GM19324 (cell line): ENCODE measurements around the gene FLACC1.
A peak's percentile ranks its signal among the peaks of the same experiment; 100 is the strongest.
"Not testable (repeated sequence)": the region's sequence is repeated elsewhere in the genome, so short reads cannot be mapped to it uniquely, and the experiment has no call there.

Experiments
- ATAC-seq: cut with Tn5 transposase; IDR thresholded peaks from one replicate; pipeline ENCODE4 v1.9.1; 2021; ENCODE audit warnings: mild to moderate bottlenecking, moderate library complexity; ENCODE audit not compliant: unreplicated experiment, low FRiP score

Gene FLACC1

DNA sequence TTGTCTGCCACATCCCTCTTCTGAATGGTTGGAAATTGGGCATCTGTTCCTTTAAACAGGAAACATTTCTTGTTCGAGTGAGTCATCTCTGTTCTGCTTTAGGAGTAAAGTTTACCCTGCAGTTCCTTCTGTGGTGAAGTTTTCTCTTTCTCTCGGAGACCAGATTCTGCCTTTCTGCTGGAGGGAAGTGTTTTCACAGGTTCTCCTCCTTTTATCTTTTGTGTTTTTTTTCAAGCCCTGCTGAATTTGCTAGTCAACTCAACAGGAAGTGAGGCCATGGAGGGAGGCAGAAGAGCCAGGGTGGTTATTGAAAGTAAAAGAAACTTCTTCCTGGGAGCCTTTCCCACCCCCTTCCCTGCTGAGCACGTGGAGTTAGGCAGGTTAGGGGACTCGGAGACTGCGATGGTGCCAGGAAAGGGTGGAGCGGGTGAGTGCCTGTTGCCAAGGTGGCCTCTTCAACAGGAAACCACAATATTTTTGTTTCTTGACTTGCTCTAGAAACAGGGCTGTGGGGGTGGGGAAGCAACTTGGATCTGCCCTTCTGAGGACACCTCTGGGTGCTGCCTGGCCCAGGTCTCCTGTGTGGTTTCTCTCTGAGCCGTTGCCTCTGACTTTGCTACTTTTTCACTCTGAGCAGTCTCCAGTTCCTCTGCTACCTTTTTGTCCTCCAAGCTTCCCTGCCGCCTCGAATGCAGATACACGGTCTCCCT, 99.0 kb downstream of the FLACC1 start:
- peak; percentile 77 for ATAC-seq

DNA sequence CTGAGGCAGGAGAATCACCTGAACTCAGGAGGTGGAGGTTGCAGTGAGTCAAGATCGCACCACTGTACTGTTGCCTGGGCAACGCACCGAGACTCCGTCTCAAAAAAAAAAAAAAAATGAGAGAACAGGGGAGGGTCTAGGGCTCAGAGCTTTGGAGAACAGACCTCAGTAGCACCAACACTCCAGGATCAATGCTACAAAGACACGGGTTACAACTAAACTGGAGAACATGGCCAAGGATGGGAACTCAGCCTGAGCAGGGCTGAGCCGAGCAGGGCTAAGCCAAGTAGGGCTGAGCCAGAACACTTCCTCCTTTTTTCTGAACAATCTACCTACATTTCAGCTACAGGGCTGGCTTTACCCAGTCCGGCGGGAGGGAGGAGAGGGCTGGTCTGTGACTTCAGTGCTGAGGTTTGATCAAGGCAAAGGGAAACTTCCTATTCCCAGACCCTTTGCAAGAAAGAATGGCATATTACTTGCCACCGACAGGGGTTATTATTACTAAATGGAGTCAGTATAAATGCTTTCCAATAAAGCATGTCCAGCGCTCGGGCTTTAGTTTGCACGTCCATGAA, 99.7 kb downstream of the FLACC1 start:
- peak; percentile 53 for ATAC-seq

DNA sequence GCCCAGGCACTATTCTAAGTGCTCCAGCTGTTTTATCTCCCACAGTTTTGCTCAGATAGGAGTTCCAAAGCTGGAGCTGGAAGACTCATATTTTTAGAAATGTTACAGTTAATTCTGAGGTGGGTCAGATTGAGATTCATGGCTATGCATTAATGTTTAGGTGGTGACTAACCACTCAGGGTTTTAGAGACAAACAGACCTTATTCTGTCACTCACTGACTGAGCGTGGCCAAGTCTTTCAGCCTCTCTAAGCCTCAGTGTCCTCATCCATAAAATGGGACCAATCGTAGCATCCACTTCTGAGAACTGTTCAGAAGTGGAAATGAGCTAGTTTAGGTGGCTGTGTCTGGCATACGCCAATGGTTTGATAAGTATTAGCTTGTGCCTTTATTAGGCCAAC, 101.1 kb downstream of the FLACC1 start:
- ATAC-seq = no peak

DNA sequence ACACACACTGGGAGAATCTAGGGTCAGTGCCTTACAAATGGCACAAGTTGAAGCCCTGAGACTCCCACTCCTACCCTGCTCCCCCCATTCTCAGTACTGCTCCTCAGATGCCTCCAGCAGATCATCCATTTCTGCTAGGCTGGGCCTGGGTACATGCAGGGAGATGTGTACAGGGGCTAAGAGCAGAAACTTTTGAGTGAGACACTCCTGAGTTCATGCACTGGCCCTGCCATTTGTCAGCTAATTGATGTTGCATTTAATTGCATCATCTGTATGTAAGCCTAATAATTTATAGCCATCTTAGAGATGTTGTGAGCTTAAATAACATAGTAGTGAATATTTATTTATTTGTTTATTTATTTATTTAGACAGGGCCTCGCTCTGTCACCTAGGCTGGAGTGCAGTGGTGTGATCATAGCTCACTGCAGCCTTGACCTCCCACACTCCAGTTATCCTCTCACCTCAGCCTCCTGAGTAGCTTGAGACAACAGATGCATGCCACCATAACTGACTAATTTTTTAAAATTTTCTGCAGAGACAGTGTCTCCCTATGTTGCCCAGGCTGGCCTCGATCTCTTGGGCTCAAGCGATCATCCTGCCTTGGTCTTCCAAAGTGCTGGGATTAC, 101.6 kb downstream of the FLACC1 start:
- no peak for ATAC-seq

DNA sequence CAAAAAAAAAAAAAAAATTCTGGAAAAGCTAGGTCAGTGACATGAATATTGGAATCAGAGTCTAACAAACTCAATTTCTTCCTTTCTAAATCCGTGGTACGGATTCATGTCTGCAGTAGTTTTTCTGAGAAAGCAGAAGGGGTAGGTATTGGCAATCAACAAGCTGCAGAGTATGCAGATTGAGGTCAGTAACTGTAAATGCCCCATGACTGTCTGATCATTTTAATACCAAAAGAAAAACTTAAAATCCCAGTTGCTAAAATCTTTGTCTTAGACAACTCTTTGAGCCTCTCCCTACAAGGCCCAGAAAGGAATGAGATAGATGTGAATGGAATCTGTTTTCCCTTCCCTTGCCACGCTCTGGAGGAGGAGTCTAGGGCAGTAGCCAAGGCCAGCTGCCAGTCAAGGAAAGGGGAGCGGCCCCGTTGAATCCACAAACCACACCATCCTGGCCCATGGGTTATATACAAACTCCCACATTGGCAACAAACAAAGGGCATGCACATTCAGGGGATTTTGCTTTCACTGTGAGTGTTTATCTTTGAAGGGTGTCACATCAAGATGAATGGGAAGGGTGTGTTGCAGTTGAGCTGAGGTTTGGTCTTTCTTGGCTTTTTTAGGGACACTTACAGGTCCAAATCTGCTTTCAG, 102.9 kb downstream of the FLACC1 start:
- ATAC-seq = no peak

DNA sequence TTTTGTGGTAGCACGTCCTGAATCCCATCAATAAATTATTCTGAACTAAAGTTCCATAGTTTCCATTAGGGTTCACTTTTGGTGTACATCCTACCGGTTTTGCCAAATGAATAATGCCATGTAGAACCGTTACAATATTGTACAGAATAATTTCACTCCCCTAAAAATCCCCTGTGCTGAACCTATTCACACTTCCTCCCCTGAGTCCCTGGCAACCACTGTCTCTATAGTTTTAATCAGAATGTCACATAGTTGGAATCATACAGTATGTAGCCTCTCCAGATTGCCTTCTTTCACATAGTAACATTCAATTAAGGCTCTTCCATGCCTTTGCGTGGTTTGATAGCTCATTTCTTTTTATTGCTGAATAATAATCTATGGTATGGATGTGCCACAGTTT, 106.4 kb downstream of the FLACC1 start:
- ATAC-seq = no peak

DNA sequence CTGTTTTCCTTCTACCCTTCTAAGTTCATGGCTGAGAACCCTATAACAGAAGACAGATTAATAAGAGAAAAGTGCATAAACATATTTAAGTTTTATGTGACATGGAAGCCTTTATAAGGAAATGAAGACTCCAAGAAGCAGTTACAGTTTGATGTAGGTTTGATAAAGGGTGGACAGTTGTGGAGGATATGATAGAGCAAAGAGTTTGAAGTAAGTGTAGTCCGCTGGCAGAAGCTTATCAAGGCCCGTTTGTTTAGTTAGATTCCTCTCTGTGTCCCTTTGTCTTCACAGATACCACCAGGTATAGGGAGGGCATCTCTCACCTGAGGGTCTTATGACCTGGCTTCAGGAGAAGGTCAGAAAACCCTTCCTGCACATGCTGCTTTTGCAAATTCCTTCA, 107.3 kb downstream of the FLACC1 start:
- no peak for ATAC-seq

DNA sequence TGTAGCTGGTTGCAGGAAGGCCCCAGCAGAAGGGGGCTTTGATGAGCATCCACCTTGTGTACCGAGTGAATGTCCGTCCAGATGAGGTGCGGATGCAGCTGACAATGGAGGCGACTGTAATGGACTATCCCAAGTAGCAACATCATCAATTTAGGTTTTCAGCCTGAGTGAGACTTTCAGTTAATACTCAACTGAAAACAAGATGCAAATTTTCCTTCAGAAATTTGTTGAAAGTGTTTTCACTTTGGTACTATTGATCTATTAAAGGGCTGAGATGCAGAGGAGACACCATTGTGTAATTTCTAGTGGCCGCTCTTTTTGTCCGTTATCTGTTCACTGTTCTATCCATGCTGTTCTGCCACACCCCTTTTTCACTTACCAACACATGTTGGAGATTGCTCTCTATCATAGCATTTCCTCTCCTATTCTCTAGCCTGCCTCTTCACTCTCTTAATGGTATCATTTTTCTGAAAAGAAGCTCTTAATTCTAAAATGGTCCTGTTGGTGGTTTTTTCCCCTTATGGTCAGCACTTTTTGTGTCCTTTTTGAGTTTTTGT, 108.8 kb downstream of the FLACC1 start:
- no peak for ATAC-seq

DNA sequence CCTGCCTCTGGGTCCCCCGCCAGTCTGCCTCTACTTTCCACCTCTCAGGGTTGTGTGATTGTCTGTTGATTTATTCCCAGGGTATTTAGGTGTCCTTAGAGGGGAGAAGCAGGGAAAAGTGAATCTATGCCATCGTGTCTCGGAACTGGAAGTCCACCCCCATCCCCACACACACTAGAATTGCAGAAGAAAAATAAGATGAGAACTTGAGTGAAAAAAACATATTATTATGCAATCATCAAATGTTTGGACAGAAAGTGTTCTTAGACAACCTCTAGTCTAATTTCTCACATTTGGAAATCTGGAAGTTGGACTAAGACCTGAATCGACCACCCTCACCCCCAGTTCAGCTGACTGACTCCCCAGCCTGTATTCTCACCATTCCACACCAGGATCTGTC, 110.9 kb downstream of the FLACC1 start:
- no peak for ATAC-seq

DNA sequence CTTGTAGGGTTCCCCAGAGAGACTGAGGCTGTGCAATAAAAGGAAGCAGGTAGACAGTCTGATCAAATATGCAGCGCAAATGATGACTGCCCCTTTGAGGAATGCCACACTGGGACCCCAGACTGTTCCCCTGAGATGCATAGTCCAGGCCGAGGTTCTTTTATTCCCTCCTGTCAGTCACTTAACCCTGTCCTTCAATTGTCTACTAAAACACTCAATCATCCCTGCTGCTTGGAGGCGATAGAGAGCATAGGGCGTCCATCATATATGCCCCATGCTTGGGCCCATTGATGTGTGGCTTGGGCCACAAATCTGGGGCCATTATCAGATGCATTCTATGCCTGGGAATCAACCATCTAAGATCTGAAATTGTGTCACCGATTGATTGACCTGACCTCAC, 112.3 kb downstream of the FLACC1 start:
- no peak for ATAC-seq

DNA sequence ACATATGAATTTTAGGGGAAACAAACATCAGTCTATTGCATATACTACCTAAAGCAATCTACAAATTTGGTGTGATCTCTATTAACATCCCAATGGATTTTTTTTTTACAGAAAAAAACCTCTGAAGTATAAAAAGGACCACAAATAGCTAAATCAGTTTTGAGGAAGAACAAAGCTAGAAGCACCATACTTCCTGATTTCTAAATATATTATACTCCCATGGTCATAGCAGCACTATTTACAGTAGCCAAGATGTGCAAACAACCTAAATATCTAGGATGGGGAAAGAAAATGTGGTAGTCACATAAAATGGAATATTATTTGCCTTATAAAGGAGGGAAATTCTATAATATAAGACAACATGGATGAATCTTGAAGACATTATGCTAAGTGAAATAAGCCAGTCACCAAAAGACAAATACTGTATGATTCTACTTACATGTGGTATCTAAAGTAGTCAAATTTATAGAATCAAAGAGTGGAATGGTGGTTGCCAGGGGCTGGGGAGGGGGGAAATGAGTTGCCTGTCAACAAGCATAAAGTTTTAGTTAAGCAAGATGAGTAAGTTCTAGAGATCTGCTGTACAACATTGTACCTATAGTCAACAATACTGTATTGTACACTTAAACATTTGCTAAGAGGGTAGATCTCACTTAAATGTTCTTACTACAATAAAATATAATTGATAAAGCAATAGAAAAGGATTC, 114.4 kb downstream of the FLACC1 start:
- ATAC-seq = no peak

DNA sequence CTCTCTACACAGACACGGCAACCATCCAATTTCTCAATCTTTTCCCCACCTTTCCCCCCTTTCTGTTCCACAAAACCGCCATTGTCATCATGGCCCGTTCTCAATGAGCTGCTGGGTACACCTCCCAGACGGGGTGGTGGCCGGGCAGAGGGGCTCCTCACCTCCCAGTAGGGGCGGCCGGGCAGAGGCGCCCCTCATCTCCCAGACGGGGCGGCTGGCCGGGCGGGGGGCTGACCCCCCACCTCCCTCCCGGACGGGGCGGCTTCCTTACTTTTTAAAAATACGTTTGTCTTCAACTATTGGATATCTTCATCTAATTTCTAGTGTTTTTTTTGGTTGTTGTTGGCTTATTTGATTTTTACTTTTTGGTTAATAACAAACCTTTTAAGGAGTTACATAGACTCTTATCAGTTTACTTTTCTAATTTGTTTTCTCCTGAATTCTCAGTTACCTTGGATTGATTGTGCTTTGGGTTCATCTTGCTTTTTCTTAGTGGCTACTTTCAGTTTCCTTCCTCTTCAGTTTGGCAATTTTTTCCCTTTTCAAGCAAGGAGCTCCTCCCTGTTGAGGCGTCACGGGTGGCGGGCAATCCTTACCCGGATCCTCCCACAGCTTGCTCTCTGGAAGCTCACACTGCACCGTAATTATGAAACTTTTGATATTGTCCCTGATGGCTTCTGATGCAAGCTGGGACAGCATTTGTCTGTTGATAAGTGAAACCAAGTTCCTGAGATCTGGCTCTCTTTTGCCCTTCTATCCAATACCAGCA, 117.8 kb downstream of the FLACC1 start:
- ATAC-seq = not testable (repeated sequence)
